GM18520 (cell line): ENCODE data around the gene TOM1L2.
A peak's percentile ranks its signal among the peaks of the same experiment; 100 is the strongest.

ENCODE experiments used
- ATAC-seq: cut with Tn5 transposase; IDR thresholded peaks from one replicate; pipeline ENCODE4 v1.9.1; 2021; ENCODE audit not compliant: unreplicated experiment

Gene TOM1L2

GRCh38 chr17:17972126-17972951 lies at the start of gene TOM1L2, which contains the start of gene DRC3:
TOM1L2 (minus strand) TSS chr17:17972400; CDS start chr17:17972313, 87 bp downstream.
DRC3 (plus strand) TSS chr17:17972862; CDS start chr17:17977599, 4,737 bp downstream.
- peak; percentile 89 for ATAC-seq

- ATAC-seq: no peak
Observed at GRCh38 chr17:18021372-18021771, 49.2 kb upstream of the TOM1L2 start.

GRCh38 chr17:18020971-18021370 lies 48.8 kb upstream of the TOM1L2 start:
- no peak for ATAC-seq

- ATAC-seq: no peak
Observed at GRCh38 chr17:18019838-18020154, 47.6 kb upstream of the TOM1L2 start.

- ATAC-seq: no peak
Observed at GRCh38 chr17:18018411-18018921, 46.3 kb upstream of the TOM1L2 start.

- ATAC-seq: no peak
Observed at GRCh38 chr17:18017958-18018357, 45.8 kb upstream of the TOM1L2 start.

GRCh38 chr17:18016426-18016825 lies 44.2 kb upstream of the TOM1L2 start:
- ATAC-seq: no peak

GRCh38 chr17:18015593-18015992 lies 43.4 kb upstream of the TOM1L2 start:
- ATAC-seq: no peak

- no peak for ATAC-seq
Observed at GRCh38 chr17:18014006-18014405, 41.8 kb upstream of the TOM1L2 start.

- ATAC-seq: no peak
Observed at GRCh38 chr17:18011286-18011685, 39.1 kb upstream of the TOM1L2 start.

- no peak for ATAC-seq
Observed at GRCh38 chr17:18009609-18010420, 37.6 kb upstream of the TOM1L2 start.

- ATAC-seq: no peak
Observed at GRCh38 chr17:18008496-18009268, 36.5 kb upstream of the TOM1L2 start.

- ATAC-seq: no peak
Observed at GRCh38 chr17:18006495-18007239, 34.5 kb upstream of the TOM1L2 start.

GRCh38 chr17:18005496-18005895 lies 33.3 kb upstream of the TOM1L2 start:
- ATAC-seq: no peak

GRCh38 chr17:18004884-18005305 lies 32.7 kb upstream of the TOM1L2 start:
- no peak for ATAC-seq

- no peak for ATAC-seq
Observed at GRCh38 chr17:18004345-18004744, 32.1 kb upstream of the TOM1L2 start.

GRCh38 chr17:18002171-18002570 lies 30.0 kb upstream of the TOM1L2 start:
- ATAC-seq: no peak

GRCh38 chr17:18000030-18000408 lies 27.8 kb upstream of the TOM1L2 start:
- no peak for ATAC-seq

- ATAC-seq: no peak
Observed at GRCh38 chr17:17999364-18000029, 27.3 kb upstream of the TOM1L2 start.

- ATAC-seq: no peak
Observed at GRCh38 chr17:17998934-17999333, 26.7 kb upstream of the TOM1L2 start.
